Esophagus squamous epithelium (tissue), 4 donors: ENCODE data around the gene SLC4A3.

Source experiments
- POLR2A ChIP-seq, 4 donors: fragments of 450-650 bp; IDR thresholded peaks; one replicate each; pipeline ENCODE4 v1.6.1; 2017; ENCODE audit warnings: antibody characterized with exemption in 4 of 4, mild to moderate bottlenecking in 4 of 4, moderate library complexity in 3 of 4
- TF ChIP-seq, protein P1 (sequence below), 6 experiments: fragments of 450-650 bp in 4 of 6; fragments of 200-600 bp in 2 of 6; sonication (generic) in 2 of 6; IDR thresholded peaks; one replicate each; pipeline ENCODE4 v1.5.1; 2016 to 2019; ENCODE audit warnings: antibody characterized with exemption in 6 of 6, mild to moderate bottlenecking in 4 of 6, moderate library complexity in 4 of 6

DNA sequence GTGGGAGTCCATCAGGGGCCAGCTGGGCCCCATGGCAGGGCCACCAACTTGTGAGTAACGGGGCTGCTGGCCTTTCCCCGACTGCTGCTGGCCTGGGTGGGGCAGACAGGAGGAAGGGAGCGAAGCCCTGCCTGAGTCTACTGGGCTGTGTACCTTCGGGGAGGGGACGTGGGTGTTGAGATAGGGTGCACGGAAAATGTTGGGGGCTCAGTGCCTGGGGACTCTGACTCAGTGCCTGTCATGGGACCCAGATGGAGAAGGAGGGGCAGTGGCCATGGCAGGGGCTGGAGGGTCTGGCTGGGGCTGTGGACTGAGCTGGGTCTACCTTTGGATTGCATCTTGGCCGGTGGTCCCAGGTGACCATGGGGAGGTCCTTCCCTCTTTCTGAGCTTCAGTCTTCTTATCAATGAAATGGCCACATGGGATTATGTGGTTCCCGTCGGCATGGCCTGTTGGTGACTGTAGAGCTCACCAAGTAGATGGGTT lies 4.0 kb downstream of the SLC4A3 start:
- TF ChIP-seq, protein P1, sequence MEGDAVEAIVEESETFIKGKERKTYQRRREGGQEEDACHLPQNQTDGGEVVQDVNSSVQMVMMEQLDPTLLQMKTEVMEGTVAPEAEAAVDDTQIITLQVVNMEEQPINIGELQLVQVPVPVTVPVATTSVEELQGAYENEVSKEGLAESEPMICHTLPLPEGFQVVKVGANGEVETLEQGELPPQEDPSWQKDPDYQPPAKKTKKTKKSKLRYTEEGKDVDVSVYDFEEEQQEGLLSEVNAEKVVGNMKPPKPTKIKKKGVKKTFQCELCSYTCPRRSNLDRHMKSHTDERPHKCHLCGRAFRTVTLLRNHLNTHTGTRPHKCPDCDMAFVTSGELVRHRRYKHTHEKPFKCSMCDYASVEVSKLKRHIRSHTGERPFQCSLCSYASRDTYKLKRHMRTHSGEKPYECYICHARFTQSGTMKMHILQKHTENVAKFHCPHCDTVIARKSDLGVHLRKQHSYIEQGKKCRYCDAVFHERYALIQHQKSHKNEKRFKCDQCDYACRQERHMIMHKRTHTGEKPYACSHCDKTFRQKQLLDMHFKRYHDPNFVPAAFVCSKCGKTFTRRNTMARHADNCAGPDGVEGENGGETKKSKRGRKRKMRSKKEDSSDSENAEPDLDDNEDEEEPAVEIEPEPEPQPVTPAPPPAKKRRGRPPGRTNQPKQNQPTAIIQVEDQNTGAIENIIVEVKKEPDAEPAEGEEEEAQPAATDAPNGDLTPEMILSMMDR (IDR thresholded peaks at IDR 0.05), result no peak
- TF ChIP-seq POLR2A (IDR thresholded peaks at IDR 0.05), result no peak
